SU-DHL-6 (cell line): ENCODE measurements around the gene PRDM15.

Source experiments
- H2AFZ ChIP-seq: fragments of 200-600 bp; sonication (generic); 2 replicates; pipeline ENCODE4 v1.6.1; 2014; ENCODE audit warnings: low read depth, mild to moderate bottlenecking, moderate library complexity, mixed read lengths, antibody characterized with exemption, low read length; ENCODE audit not compliant: severe bottlenecking
- H3F3A ChIP-seq: fragments of 200-600 bp; shearing (Covaris generic); 2 replicates; pipeline ENCODE4 v1.6.0; 2016; ENCODE audit warnings: antibody characterized with exemption, mild to moderate bottlenecking; ENCODE audit not compliant: insufficient read depth
- H3K27ac ChIP-seq: fragments of 200-600 bp; sonication (generic); 2 replicates; pipeline ENCODE4 v1.5.1; 2016; ENCODE audit warnings: low read depth, mild to moderate bottlenecking, low read length, moderate library complexity, mixed read lengths
- H3K27me3 ChIP-seq: fragments of 200-600 bp; sonication (generic), shearing (Covaris generic); 2 replicates; pipeline ENCODE4 v1.6.0; 2014; ENCODE audit warnings: mild to moderate bottlenecking, low read length
- H3K36me3 ChIP-seq: fragments of 200-600 bp; sonication (generic); 2 replicates; pipeline ENCODE4 v1.6.1; 2014; ENCODE audit warnings: mild to moderate bottlenecking, low read length, mixed read lengths
- H3K4me2 ChIP-seq: fragments of 300-600, 200-600 bp; shearing (Covaris generic), sonication (generic); 2 replicates; pipeline ENCODE4 v1.6.0; 2014; ENCODE audit warnings: low read length, low read depth, mild to moderate bottlenecking; ENCODE audit not compliant: poor library complexity, severe bottlenecking
- H3K4me3 ChIP-seq: fragments of 200-600 bp; sonication (generic); 2 replicates; pipeline ENCODE4 v1.5.1; 2014; ENCODE audit warnings: antibody characterized with exemption, low read length, mild to moderate bottlenecking, mixed read lengths; ENCODE audit not compliant: insufficient read depth, poor library complexity, severe bottlenecking
- H3K79me2 ChIP-seq: fragments of 200-600 bp; sonication (generic); 2 replicates; pipeline ENCODE4 v1.6.1; 2014; ENCODE audit warnings: mild to moderate bottlenecking, low read length, moderate library complexity; ENCODE audit not compliant: insufficient read depth
- H3K9ac ChIP-seq: fragments of 200-600 bp; sonication (generic); 2 replicates; pipeline ENCODE4 v1.7.0; 2014; ENCODE audit warnings: mild to moderate bottlenecking, low read length
- H3K9me2 ChIP-seq: fragments of 200-600 bp; sonication (generic); replicated peaks from 2 replicates; pipeline ENCODE4 v1.6.1; 2014; ENCODE audit warnings: low read length; ENCODE audit not compliant: insufficient read depth
- H3K9me3 ChIP-seq: fragments of 200-600 bp; sonication (generic); 2 replicates; pipeline ENCODE4 v1.6.1; 2014; ENCODE audit warnings: low read length, mixed read lengths; ENCODE audit not compliant: insufficient read depth
- H4K20me1 ChIP-seq: fragments of 200-600 bp; sonication (generic); 2 replicates; pipeline ENCODE4 v1.6.1; 2014; ENCODE audit warnings: low read depth, mild to moderate bottlenecking, antibody characterized with exemption, low read length, moderate library complexity, mixed read lengths
- CTCF ChIP-seq: fragments of 200-600 bp; sonication (generic); IDR thresholded peaks from one replicate; pipeline ENCODE4 v1.5.1; 2017; ENCODE audit warnings: antibody characterized with exemption, mild to moderate bottlenecking, low read length, moderate library complexity; ENCODE audit not compliant: insufficient read depth, poor library complexity, severe bottlenecking
- EZH2phosphoT487 ChIP-seq: fragments of 200-600 bp; sonication (generic), shearing (Covaris generic); conservative IDR thresholded peaks from 2 replicates; pipeline ENCODE4 v1.6.1; 2018; ENCODE audit warnings: mild to moderate bottlenecking, antibody characterized with exemption, low read length, moderate library complexity, mixed read lengths

The PRDM15 gene

DNA sequence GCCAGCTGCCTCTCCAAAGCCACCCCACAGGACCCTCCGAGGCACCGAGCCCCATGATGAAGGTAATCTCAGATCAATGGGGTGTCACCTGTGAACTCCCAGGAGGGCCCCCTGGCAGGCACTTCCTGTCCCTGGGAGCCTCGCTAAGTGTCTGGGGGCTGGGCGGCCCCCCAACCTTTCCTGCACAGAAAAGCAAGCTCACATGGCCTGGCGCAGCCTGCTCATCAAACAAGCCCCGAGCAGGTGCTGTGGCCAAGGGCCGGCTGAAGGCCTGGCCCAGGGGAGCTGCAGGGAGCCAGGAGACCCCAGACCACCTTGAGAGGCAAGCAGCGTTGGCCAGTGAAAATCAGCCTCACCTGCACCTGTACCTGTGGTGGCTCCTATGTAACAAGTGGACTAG lies 115.1 kb downstream of the PRDM15 start:
- Histone ChIP-seq H3K36me3 (no peaks in the 10 kb centered on the region), H3K79me2 (no peaks in the 10 kb centered on the region), H3F3A (no peaks in the 10 kb centered on the region), H3K9me2 (no peaks in the 10 kb centered on the region), H3K4me3 (no peak overlapping the region), H3K27ac (no peak overlapping the region), H3K27me3 (no peaks in the 10 kb centered on the region), H2AFZ (no peak overlapping the region), H3K4me2 (no peak overlapping the region), H3K9me3 (no peaks in the 10 kb centered on the region), H4K20me1 (no peaks in the 10 kb centered on the region), H3K9ac (no peak overlapping the region)
- TF ChIP-seq EZH2phosphoT487, result no peak
- TF ChIP-seq CTCF, result no peak

DNA sequence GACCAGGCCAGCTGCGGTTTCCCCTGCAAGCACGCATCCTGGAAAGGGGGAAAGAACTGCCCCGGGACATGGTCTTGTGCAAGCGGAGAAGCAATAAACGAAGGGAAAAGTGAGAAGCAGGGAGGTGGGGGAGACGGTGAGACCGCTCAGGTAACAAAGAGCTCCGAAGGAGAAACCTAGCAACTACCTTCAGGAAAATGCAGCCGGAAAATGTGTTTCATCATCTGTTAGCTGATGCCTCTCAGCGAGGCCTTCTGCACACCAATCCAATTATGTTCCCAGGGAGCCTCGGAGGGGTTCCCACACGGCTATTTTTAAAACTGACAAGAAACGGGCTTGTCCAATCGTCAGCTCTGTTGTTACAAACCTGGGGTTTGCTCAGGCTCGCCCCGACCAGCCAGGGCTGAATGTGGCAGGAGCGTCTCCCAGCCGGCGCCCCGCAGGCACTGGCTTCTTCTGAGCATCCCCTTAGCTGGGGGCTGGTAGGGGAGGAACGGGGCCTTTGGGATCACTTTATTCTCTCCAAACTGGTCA lies 115.7 kb downstream of the PRDM15 start:
- no peaks in the 10 kb centered on the region for H3K27me3 ChIP-seq

GRCh38 chr21:41762753-41763152 lies 116.4 kb downstream of the PRDM15 start:
- Histone ChIP-seq H3K4me2 (no peak overlapping the region), H3K9me3 (no peaks in the 10 kb centered on the region), H3K27me3 (no peaks in the 10 kb centered on the region), H3K27ac (no peak overlapping the region), H3K4me3 (no peak overlapping the region), H3K79me2 (no peaks in the 10 kb centered on the region), H4K20me1 (no peaks in the 10 kb centered on the region), H3K9me2 (no peaks in the 10 kb centered on the region), H2AFZ (no peak overlapping the region), H3F3A (no peaks in the 10 kb centered on the region), H3K9ac (no peak overlapping the region), H3K36me3 (no peaks in the 10 kb centered on the region)
- TF ChIP-seq CTCF (no peak), EZH2phosphoT487 (no peak)

More for the DNA sequence above, 115.7 kb downstream of the PRDM15 start:
- Histone ChIP-seq H2AFZ (no peak overlapping the region), H3K4me2 (no peak overlapping the region), H3K9me2 (no peaks in the 10 kb centered on the region), H3K9me3 (no peaks in the 10 kb centered on the region), H3K9ac (no peak overlapping the region), H4K20me1 (no peaks in the 10 kb centered on the region), H3F3A (no peaks in the 10 kb centered on the region), H3K27ac (no peak overlapping the region), H3K4me3 (no peak overlapping the region), H3K36me3 (no peaks in the 10 kb centered on the region), H3K79me2 (no peaks in the 10 kb centered on the region)
- TF ChIP-seq EZH2phosphoT487, result no peak
- no peak for TF ChIP-seq CTCF
